Daoy (cell line): ENCODE results near the gene GALC. TPM values are rescaled to one million over a fixed set of nuclear protein-coding genes. Genes with fewer than 3 reads are reported as not detected.

ENCODE experiments used
- DNase-seq: peaks from one replicate; pipeline ENCODE4 v3.0.0-alpha.2; 2015; ENCODE audit warnings: low read depth
- total RNA-seq: library from RNA; depleted of rRNA; stranded (reverse); fragments of >200 nt; shearing (Covaris generic); gene quantifications from 2 replicates; pipeline ENCODE4 v1.2.3, GENCODE V29; 2014

GALC gene
- total RNA-seq, 1 experiment from 2014 or later, result 19.3 TPM

GRCh38 chr14:88005978-88006851 lies 13.2 kb upstream of the GALC start:
- peak; percentile 25 for DNase-seq

GRCh38 chr14:88005050-88005481 lies 12.1 kb upstream of the GALC start, which contains the start of gene GPR65:
TSS of gene GPR65 (plus strand) at chr14:88005135. CDS start at chr14:88010848, 5,713 bp downstream.
- DNase-seq, result no peak

GRCh38 chr14:88004506-88005036 lies 11.6 kb upstream of the GALC start:
- DNase-seq, result no peak

GRCh38 chr14:88003425-88003824 lies 10.4 kb upstream of the GALC start:
- no peak for DNase-seq

GRCh38 chr14:88002421-88003075 lies 9.6 kb upstream of the GALC start:
- DNase-seq, result no peak

GRCh38 chr14:87999277-87999676 lies 6.3 kb upstream of the GALC start:
- no peak for DNase-seq

- DNase-seq, result no peak
Observed at GRCh38 chr14:87998482-87998881, 5.5 kb upstream of the GALC start.

GRCh38 chr14:87996291-87996592 lies 3.3 kb upstream of the GALC start:
- DNase-seq, result no peak

GRCh38 chr14:87995500-87996290 lies 2.7 kb upstream of the GALC start:
- no peak for DNase-seq

GRCh38 chr14:87994974-87995373 lies 2.0 kb upstream of the GALC start:
- DNase-seq, result no peak

GRCh38 chr14:87992346-87992717 lies 650 bp downstream of the GALC start:
- DNase-seq, result no peak

GRCh38 chr14:87990682-87991081 lies 2.3 kb downstream of the GALC start:
- DNase-seq, result no peak

- DNase-seq, result no peak
Observed at GRCh38 chr14:87989956-87990299, 3.1 kb downstream of the GALC start.

GRCh38 chr14:87989221-87989955 lies 3.6 kb downstream of the GALC start:
- DNase-seq, result no peak

GRCh38 chr14:87979689-87980088 lies 13.3 kb downstream of the GALC start:
- DNase-seq, result no peak

- DNase-seq, result no peak
Observed at GRCh38 chr14:87975636-87976035, 17.3 kb downstream of the GALC start.

- no peak for DNase-seq
Observed at GRCh38 chr14:87971010-87971409, 22.0 kb downstream of the GALC start.

- no peak for DNase-seq
Observed at GRCh38 chr14:87967496-87967895, 25.5 kb downstream of the GALC start.

GRCh38 chr14:87966816-87967215 lies 26.2 kb downstream of the GALC start:
- DNase-seq, result no peak

GRCh38 chr14:87961246-87961645 lies 31.7 kb downstream of the GALC start:
- no peak for DNase-seq

GRCh38 chr14:87960013-87960787 lies 32.8 kb downstream of the GALC start:
- DNase-seq, result no peak
